Astrocyte of the cerebellum (primary cell): Measurements from ENCODE around the gene TBL2.
"Not testable (repeated sequence)": the region's sequence is repeated elsewhere in the genome, so short reads cannot be mapped to it uniquely, and the experiment has no call there.

Experiments used
- DNase-seq: peaks from one replicate; pipeline ENCODE4 v3.0.0-alpha.2; 2011; ENCODE audit warnings: low read depth
- H3K4me3 ChIP-seq: 2 replicates; pipeline ENCODE4 v1.5.1; 2011; ENCODE audit warnings: mild to moderate bottlenecking, low read depth, low read length, moderate library complexity
- CTCF ChIP-seq: IDR thresholded peaks from 2 replicates; pipeline ENCODE4 v1.5.1; 2012; ENCODE audit warnings: low read length, low read depth, moderate library complexity, mild to moderate bottlenecking; ENCODE audit errors: missing control alignments
- in situ Hi-C: cut with HindIII; loops from 2 replicates; pipeline ENCODE4 v1.10.0; 2017; ENCODE audit warnings: low sequenced_read_pairs

Gene TBL2

GRCh38 chr7:73569042-73569608 lies 9.3 kb downstream of the TBL2 start:
- TF ChIP-seq CTCF = no peak
- H3K4me3 ChIP-seq = no peak overlapping the region
- in situ Hi-C loops = no loop called here
- DNase-seq = no peak

DNA sequence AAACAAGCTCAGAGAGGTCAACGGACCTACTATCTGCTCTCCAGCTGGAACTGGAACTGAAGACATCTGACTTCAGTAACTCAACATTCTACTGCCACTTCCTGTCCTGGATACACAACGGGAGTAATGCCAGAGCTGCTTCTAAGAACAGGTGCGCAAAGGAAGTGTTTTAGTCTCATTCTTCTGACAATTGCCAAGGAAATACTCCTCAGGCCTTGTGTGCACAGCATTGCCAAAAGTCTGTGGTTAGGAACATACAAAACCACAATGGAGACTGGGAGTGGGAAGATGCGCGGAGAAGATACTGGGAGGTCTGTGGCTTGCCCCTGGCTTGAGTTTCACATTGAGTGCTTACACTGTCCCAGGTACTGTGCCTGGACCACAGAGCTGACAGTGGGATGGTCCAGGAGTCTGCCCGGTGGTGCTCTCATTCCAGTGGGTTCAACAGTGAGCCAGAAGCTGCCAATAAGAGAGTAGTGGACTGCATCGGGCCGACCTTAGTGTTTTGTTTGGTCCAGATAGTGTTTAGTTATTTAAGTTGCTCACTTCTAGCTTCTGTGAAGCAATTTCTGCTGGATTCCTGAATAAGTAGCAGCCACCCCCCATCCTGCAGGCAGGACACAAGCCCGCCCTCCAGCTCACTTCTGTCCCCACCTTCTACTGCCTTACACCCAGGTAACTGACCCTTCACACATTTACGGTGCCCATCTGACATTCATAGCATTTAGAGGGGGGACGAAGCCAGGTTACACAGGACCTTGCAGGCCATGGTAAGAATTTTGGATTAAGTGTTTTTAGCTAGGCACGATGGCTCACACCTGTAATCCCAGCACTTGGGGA lies 10.3 kb downstream of the TBL2 start:
- no peak for TF ChIP-seq CTCF
- peak; percentile 28 for DNase-seq
- in situ Hi-C loops = no loop called here
- H3K4me3 ChIP-seq = no peak overlapping the region

GRCh38 chr7:73567140-73567539 lies 11.2 kb downstream of the TBL2 start:
- H3K4me3 ChIP-seq = no peak overlapping the region
- TF ChIP-seq CTCF = no peak
- no peak for DNase-seq
- in situ Hi-C loops = no loop called here

DNA sequence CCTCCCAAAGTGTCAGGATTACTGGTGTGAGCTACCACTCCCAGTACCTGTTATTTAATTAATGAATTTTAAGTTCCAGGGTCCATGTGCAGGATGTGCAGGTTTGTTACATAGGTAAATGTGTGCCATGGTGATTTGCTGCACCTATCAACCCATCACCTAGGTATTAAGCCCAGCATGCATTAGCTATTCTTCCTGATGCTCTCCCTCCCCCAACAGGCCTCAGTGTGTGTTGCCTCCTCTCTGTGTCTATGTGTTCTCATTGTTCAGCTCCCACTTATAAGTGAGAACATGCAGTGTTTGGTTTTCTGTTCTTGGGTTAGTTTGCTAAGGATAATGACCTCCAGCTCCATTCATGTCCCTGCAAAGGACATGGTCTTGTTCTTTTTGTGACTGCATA lies 11.9 kb downstream of the TBL2 start:
- H3K4me3 ChIP-seq, in situ Hi-C loops, DNase-seq: not testable (repeated sequence)

- H3K4me3 ChIP-seq = no peak overlapping the region
- no peak for DNase-seq
- in situ Hi-C loops = no loop called here
- no peak for TF ChIP-seq CTCF
These were observed 12.6 kb downstream of the TBL2 start for GRCh38 chr7:73565675-73566340.

DNA sequence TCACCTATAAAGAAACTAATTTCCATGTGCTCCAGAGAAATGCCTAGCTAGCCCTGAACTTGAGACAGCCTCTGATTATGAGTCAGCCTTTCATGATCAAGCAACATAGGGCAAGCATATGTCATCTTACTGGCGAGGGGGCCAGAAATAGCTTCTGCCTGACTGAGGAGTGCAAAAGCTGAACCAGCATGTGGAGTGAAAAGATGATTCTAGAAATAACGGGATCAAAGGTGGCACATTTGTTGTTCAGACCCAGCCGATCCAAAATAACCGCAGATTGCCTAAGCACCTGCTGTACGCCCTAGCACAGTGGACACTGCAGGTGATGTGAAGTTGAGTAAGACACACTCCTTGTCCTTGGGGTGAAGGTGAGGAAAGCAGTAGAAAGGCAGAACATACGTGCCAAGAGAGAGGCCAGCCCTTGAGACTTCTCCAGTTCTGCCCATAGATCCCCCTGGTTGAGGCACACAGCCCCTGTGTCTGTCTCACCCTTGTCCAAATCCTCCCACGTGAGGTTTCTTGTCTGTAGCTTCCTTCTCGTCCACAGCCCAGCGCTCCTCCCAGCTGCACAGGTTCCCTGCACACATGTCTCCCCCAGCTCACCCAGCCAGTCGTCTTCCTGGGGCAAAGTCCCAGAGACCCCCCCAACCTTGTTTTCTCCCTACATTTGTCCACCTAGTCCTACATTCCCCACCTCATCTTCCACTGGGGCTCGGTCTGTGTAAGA lies 18.1 kb downstream of the TBL2 start:
- in situ Hi-C loops = no loop called here
- H3K4me3 ChIP-seq = no peak overlapping the region
- no peak for TF ChIP-seq CTCF
- DNase-seq = peak; percentile 46
